HepG2 (cell line): ENCODE data around the gene NONO. TPM values are rescaled to one million over a fixed set of nuclear protein-coding genes. Genes with fewer than 3 reads are reported as not detected.

Source experiments
- CC2D1A ChIP-seq: sonication (generic); formaldehyde crosslinking; IDR thresholded peaks from 2 replicates; pipeline ENCODE4 v1.8.1; 2023; ENCODE audit warnings: mild to moderate bottlenecking, missing genetic modification reagents
- CENPT ChIP-seq: sonication (generic); formaldehyde crosslinking; IDR thresholded peaks from 2 replicates; pipeline ENCODE4 v1.8.0; 2022; ENCODE audit warnings: low read depth, mild to moderate bottlenecking, moderate library complexity, missing genetic modification reagents
- HNRNPK ChIP-seq: fragments of 200-400 bp; formaldehyde crosslinking; IDR thresholded peaks from 2 replicates; pipeline ENCODE4 v1.6.1; 2018; ENCODE audit warnings: low read length, low read depth, moderate library complexity, mild to moderate bottlenecking; ENCODE audit not compliant: poor library complexity, severe bottlenecking
- MYC ChIP-seq: sonication (generic); formaldehyde crosslinking; IDR thresholded peaks from 2 replicates; pipeline ENCODE4 v1.9.0; 2021; ENCODE audit warnings: missing genetic modification reagents, borderline replicate concordance
- NPAS2 ChIP-seq: sonication (generic); formaldehyde crosslinking; IDR thresholded peaks from 2 replicates; pipeline ENCODE4 v1.8.0; 2022; ENCODE audit warnings: mild to moderate bottlenecking, missing genetic modification reagents, borderline replicate concordance
- POLR2AphosphoS5 ChIP-seq: IDR thresholded peaks from 2 replicates; pipeline ENCODE4 v1.6.1; 2012; ENCODE audit warnings: low read depth, low read length
- PPARG ChIP-seq: conservative IDR thresholded peaks from 2 replicates; pipeline ENCODE4 v1.6.1; 2016; ENCODE audit warnings: missing biosample characterization, missing genetic modification reagents
- REL ChIP-seq: sonication (generic); formaldehyde crosslinking; conservative IDR thresholded peaks from 2 replicates; pipeline ENCODE4 v1.8.0; 2022; ENCODE audit warnings: mild to moderate bottlenecking, missing genetic modification reagents, moderate library complexity
- SRF ChIP-seq: IDR thresholded peaks from 2 replicates; pipeline ENCODE4 v1.6.1; 2011; ENCODE audit warnings: mild to moderate bottlenecking, low read depth, low read length, moderate library complexity
- SSRP1 ChIP-seq: IDR thresholded peaks from 2 replicates; pipeline ENCODE4 v1.6.1; 2016; ENCODE audit warnings: control low read depth
- ZBTB21 ChIP-seq: sonication (generic); formaldehyde crosslinking; IDR thresholded peaks from 2 replicates; pipeline ENCODE4 v1.4.0; 2020; ENCODE audit warnings: missing genetic modification reagents
- ZFAT ChIP-seq: sonication (generic); formaldehyde crosslinking; conservative IDR thresholded peaks from 2 replicates; pipeline ENCODE4 v1.8.1; 2023; ENCODE audit warnings: missing genetic modification reagents, inconsistent platforms
- ZFP36L2 ChIP-seq: sonication (generic); formaldehyde crosslinking; IDR thresholded peaks from 2 replicates; pipeline ENCODE4 v1.4.0; 2020; ENCODE audit warnings: missing genetic modification reagents
- ZKSCAN1 ChIP-seq: fragments of 150-350 bp; IDR thresholded peaks from 2 replicates; pipeline ENCODE4 v1.6.1; 2014; ENCODE audit warnings: low read length
- ZMYM4 ChIP-seq: sonication (generic); formaldehyde crosslinking; IDR thresholded peaks from 2 replicates; pipeline ENCODE4 v1.8.1; 2023; ENCODE audit warnings: mild to moderate bottlenecking, missing genetic modification reagents
- ZNF230 ChIP-seq: sonication (generic); formaldehyde crosslinking; IDR thresholded peaks from 2 replicates; pipeline ENCODE4 v1.4.0; 2020; ENCODE audit warnings: mild to moderate bottlenecking, missing genetic modification reagents
- ZNF432 ChIP-seq: sonication (generic); formaldehyde crosslinking; IDR thresholded peaks from 2 replicates; pipeline ENCODE4 v1.5.0; 2020; ENCODE audit warnings: missing genetic modification reagents, mild to moderate bottlenecking, borderline replicate concordance
- polyA plus RNA-seq, 8 experiments: library from polyadenylated mRNA; depleted of rRNA in 3 of 8; stranded (reverse) in 7 of 8; unstranded in 1 of 8; fragments of >200 nt; fragmentation: Illumina TruSeq in 4 of 8; extraction: Trizol in 4 of 8; gene quantifications; 2 replicates each; pipeline versions ENCODE4 v1.2.1 to v1.2.3, GENCODE V29; 2011 to 2016; ENCODE audit warnings: low read depth in 4 of 8, missing spikeins in 1 of 8, mixed read lengths in 1 of 8; ENCODE audit not compliant: insufficient read depth in 1 of 8
- total RNA-seq, 5 experiments: library from RNA; depleted of rRNA; stranded (reverse); fragments of >200 nt; fragmentation: Illumina TruSeq; extraction: Trizol; gene quantifications; 2 replicates each; pipeline ENCODE4 v1.2.3, GENCODE V29; 2016; ENCODE audit warnings: low read depth in 1 of 5
- TF ChIP-seq, protein P1 (sequence below): sonication (generic); formaldehyde crosslinking; IDR thresholded peaks from 2 replicates; pipeline ENCODE4 v1.8.0; 2022; ENCODE audit warnings: missing genetic modification reagents, mild to moderate bottlenecking, inconsistent platforms, borderline replicate concordance
- TF ChIP-seq, protein P2 (sequence below): sonication (generic); formaldehyde crosslinking; IDR thresholded peaks from 2 replicates; pipeline ENCODE4 v1.4.0; 2020; ENCODE audit warnings: mild to moderate bottlenecking, missing genetic modification reagents
- TF ChIP-seq, protein P3 (sequence below): sonication (generic); formaldehyde crosslinking; IDR thresholded peaks from 2 replicates; pipeline ENCODE4 v1.5.0; 2020; ENCODE audit warnings: mild to moderate bottlenecking, missing genetic modification reagents
- TF ChIP-seq, protein P4 (sequence below): sonication (generic); IDR thresholded peaks from 2 replicates; pipeline ENCODE4 v1.6.1; 2016; ENCODE audit warnings: low read depth, borderline replicate concordance
- TF ChIP-seq, protein P5 (sequence below), 2 experiments: sonication (generic) in 1 of 2; formaldehyde crosslinking in 1 of 2; IDR thresholded peaks; 2 replicates each; pipeline versions ENCODE4 v1.4.0 to v1.6.1; 2018 to 2020; ENCODE audit warnings: missing genetic modification reagents in 2 of 2, borderline replicate concordance in 1 of 2, low read depth in 1 of 2, mild to moderate bottlenecking in 1 of 2, missing biosample characterization in 1 of 2

NONO gene
- total and polyA plus RNA-seq, 2 of the 13 experiments (the other 11 are each of a cell fraction or from before 2014, with no cell fraction given), result 408 to 605 TPM

DNA sequence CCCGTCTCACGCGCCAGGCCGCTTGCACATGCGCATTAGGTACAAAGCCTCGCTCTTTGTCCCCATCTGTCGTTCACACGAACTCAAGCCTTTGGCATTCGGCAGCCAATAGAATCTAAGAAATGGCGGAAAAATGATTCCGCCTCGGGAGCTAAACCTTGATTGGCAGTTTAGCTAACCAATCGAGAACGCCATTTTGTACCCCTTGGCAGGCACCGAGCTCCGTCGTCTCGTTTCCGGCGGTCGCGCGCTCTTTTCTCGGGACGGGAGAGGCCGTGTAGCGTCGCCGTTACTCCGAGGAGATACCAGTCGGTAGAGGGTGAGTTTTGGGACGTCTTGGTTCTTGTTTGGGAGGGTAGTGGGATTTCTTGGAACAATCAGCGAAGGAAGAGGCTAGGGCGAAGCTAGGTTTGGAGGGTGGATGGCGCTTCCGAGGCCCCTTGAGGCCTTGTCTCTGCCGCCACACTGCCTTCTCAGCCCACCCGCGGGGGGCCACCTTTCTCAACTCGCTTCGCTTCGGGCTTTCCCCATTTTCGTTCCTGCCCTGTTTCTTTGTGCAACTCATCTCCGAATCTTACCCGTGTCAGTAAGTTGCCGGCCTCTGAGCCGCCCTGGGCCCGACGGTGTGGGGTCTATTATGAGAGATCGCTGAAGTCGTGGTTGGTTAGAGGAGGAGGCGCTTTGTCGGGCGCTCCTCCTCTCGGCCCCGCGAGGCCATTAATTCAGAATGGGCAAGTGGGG is at the start of gene NONO (continued):
- TF ChIP-seq ZFP36L2 (CRISPR knock-in tag) (no peak), HNRNPK (peak; percentile 41), ZBTB21 (no peak), POLR2AphosphoS5 (peak; percentile 90), PPARG (CRISPR knock-in tag) (no peak), ZNF432 (CRISPR knock-in tag) (no peak), ZNF230 (CRISPR knock-in tag) (no peak), SSRP1 (CRISPR knock-in tag) (no peak), CENPT (CRISPR knock-in tag) (no peak), SRF (no peak), MYC (CRISPR knock-in tag) (peak; percentile 35; the same call in 1 of the 2 replicates), CC2D1A (CRISPR knock-in tag) (no peak), ZMYM4 (peak; percentile 41; the same call in 1 of the 2 replicates), ZKSCAN1 (no peak), ZFAT (CRISPR knock-in tag) (no peak), NPAS2 (no peak), REL (CRISPR knock-in tag) (no peak)
- TF ChIP-seq, protein P1, sequence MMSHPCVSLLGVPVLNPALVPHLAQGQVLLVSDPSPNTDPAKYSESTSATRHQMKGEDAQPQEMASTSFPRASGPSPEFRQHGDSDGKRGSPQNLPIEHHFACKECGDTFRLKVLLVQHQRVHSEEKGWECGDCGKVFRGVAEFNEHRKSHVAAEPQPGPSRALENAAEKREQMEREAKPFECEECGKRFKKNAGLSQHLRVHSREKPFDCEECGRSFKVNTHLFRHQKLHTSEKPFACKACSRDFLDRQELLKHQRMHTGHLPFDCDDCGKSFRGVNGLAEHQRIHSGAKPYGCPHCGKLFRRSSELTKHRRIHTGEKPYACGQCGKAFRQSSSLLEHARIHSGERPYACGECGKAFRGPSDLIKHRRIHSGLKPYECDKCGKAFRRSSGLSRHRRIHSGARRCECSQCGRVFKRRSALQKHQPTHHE (CRISPR knock-in tag), result 0 out of 2 replicates have a peak, but pooled peaks have one; percentile 56
- TF ChIP-seq, protein P2, sequence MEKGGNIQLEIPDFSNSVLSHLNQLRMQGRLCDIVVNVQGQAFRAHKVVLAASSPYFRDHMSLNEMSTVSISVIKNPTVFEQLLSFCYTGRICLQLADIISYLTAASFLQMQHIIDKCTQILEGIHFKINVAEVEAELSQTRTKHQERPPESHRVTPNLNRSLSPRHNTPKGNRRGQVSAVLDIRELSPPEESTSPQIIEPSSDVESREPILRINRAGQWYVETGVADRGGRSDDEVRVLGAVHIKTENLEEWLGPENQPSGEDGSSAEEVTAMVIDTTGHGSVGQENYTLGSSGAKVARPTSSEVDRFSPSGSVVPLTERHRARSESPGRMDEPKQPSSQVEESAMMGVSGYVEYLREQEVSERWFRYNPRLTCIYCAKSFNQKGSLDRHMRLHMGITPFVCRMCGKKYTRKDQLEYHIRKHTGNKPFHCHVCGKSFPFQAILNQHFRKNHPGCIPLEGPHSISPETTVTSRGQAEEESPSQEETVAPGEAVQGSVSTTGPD (CRISPR knock-in tag), result no peak
- TF ChIP-seq, protein P3, sequence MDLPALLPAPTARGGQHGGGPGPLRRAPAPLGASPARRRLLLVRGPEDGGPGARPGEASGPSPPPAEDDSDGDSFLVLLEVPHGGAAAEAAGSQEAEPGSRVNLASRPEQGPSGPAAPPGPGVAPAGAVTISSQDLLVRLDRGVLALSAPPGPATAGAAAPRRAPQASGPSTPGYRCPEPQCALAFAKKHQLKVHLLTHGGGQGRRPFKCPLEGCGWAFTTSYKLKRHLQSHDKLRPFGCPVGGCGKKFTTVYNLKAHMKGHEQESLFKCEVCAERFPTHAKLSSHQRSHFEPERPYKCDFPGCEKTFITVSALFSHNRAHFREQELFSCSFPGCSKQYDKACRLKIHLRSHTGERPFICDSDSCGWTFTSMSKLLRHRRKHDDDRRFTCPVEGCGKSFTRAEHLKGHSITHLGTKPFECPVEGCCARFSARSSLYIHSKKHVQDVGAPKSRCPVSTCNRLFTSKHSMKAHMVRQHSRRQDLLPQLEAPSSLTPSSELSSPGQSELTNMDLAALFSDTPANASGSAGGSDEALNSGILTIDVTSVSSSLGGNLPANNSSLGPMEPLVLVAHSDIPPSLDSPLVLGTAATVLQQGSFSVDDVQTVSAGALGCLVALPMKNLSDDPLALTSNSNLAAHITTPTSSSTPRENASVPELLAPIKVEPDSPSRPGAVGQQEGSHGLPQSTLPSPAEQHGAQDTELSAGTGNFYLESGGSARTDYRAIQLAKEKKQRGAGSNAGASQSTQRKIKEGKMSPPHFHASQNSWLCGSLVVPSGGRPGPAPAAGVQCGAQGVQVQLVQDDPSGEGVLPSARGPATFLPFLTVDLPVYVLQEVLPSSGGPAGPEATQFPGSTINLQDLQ (CRISPR knock-in tag), result no peak
- TF ChIP-seq, protein P4, sequence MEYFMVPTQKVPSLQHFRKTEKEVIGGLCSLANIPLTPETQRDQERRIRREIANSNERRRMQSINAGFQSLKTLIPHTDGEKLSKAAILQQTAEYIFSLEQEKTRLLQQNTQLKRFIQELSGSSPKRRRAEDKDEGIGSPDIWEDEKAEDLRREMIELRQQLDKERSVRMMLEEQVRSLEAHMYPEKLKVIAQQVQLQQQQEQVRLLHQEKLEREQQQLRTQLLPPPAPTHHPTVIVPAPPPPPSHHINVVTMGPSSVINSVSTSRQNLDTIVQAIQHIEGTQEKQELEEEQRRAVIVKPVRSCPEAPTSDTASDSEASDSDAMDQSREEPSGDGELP, result no peak
- TF ChIP-seq, protein P5, sequence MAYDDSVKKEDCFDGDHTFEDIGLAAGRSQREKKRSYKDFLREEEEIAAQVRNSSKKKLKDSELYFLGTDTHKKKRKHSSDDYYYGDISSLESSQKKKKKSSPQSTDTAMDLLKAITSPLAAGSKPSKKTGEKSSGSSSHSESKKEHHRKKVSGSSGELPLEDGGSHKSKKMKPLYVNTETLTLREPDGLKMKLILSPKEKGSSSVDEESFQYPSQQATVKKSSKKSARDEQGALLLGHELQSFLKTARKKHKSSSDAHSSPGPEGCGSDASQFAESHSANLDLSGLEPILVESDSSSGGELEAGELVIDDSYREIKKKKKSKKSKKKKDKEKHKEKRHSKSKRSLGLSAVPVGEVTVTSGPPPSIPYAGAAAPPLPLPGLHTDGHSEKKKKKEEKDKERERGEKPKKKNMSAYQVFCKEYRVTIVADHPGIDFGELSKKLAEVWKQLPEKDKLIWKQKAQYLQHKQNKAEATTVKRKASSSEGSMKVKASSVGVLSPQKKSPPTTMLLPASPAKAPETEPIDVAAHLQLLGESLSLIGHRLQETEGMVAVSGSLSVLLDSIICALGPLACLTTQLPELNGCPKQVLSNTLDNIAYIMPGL (CRISPR knock-in tag; IDR thresholded peaks at IDR 0.05; ENCODE audit: borderline replicate concordance in 1 of 2, low read depth in 1 of 2), result 0 out of 4 replicates have a peak, but pooled peaks of 1 of the 2 experiments have one; percentile 43
